GM10248 (cell line): ENCODE measurements around the gene SSTR5.

Experiments
- CTCF ChIA-PET: fragments of 300-600 bp; sonication (Branson Sonifier 250); formaldehyde crosslinking; extraction: SDS; loops from one replicate; lab custom pipeline; 2021; ENCODE audit warnings: antibody characterized with exemption; lab: Yijun Ruan, JAX
- POLR2A ChIA-PET: fragments of 350-650 bp; sonication (Branson Sonifier 250); formaldehyde crosslinking; extraction: SDS; loops from one replicate; lab custom pipeline; 2020; ENCODE audit warnings: antibody characterized with exemption; lab: Yijun Ruan, JAX
- DNase-seq: peaks from one replicate; pipeline ENCODE4 v3.0.0; 2012; ENCODE audit errors: extremely low spot score
- CTCF ChIP-seq: IDR thresholded peaks from 2 replicates; pipeline ENCODE4 v1.5.1; 2012; ENCODE audit warnings: mild to moderate bottlenecking, low read depth; ENCODE audit errors: extremely low read depth, missing control alignments, control extremely low read depth

The SSTR5 gene

DNA sequence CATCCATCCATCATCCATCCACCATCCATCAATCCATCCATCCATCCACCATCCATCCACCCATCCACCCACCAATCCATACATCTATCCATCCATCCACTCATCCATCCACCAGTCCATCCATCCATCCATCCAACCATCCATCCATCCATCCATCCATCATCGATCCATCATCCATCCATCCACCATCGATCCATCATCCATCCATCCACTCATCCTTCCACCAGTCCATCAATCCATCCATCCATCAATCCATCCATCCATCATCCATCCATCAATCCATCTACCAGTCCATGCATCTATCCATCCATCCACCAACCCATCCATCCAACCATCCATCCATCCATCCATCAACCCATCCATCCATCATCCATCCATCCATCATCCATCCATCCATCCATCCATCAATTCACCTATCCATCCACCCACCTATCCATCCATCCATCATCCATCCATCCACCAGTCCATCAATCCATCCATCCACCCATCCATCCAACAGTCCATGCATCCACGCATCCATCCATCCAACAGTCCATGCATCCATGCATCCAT is 39.3 kb upstream of the SSTR5 start:
- no peak for TF ChIP-seq CTCF
- POLR2A ChIA-PET, result no interaction called here
- DNase-seq, result no peak
- CTCF ChIA-PET, result no interaction called here

GRCh38 chr16:1034230-1035065 is 38.1 kb upstream of the SSTR5 start:
- no peak for DNase-seq
- no peak for TF ChIP-seq CTCF
- ChIA-PET CTCF (no interaction called here), POLR2A (no interaction called here)

DNA sequence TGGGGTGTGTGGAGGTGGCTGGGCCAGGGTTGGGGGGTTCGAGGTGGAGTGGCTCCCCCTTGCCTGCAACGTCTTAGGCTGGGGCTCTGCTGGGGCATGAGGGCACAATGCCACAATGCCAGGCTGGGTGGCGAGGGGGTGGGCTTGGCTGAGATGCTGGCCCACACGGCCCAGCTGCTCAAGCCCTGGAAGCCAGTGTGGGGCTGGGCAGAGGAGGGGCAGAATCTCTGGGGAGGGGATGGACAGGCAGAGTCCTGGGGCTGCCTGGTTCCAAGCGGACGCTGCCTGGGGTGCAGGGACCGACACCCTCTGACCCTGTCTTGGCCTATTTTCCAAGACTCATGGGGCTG is 37.5 kb upstream of the SSTR5 start:
- no peak for TF ChIP-seq CTCF
- ChIA-PET POLR2A (no interaction called here), CTCF (no interaction called here)
- DNase-seq, result no peak

DNA sequence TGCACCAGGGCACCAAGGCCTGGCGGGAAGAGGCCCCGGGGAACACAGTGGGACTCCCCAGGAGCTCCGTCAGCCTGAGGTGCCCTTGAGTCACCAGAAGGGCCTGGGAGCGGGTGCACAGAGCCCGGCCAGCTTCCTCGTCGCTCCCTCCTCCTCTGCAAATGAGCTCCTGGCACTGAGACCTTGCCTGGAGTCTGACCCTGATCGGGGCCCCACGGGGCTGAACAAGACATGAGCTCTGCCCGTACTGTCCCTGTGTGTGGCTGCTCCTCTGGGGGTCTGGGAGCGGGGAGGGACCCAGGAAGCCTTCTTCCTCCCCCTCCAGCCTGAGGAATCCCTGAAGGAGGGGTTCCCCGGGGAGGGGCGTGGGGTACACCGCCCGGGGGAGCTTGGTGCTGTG is 36.4 kb upstream of the SSTR5 start:
- ChIA-PET POLR2A (no interaction called here), CTCF (no interaction called here)
- no peak for DNase-seq
- no peak for TF ChIP-seq CTCF

DNA sequence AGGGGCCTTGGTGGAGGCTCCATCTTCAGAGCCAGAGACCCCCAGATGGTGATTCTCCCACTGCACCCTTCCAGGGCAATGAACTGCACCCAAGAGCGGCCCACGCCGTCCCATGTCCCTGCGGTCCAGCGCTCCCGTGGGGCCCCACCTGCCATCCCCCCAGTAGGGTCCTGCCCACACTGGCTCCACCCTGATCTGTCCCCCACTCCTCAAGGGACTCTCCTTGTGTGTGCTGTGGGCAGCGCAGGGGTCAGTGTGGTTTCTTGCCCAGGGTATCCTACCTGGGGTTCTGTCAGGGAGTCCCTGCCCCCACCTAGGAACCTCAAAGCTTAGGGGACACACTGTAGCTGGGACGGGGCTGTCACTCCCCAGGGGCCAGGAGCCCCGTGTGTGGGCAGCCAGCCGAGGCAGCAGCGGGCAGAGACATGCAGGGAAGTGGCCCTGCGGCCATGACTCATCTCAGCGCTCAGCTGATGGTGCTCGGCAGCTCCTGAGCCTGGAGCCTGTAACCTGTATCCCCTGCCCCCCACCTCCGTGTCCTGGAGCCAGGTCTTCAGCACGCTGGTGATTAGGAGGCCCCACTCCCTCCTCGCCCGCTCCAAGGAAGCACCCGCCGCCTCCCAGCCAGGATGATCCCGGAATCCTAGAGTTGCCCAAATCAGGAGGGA is 35.7 kb upstream of the SSTR5 start:
- no peak for DNase-seq
- ChIA-PET POLR2A (no interaction called here), CTCF (no interaction called here)
- no peak for TF ChIP-seq CTCF

GRCh38 chr16:1037394-1038257 is 34.9 kb upstream of the SSTR5 start:
- no peak for DNase-seq
- CTCF ChIA-PET, result no interaction called here
- TF ChIP-seq CTCF, result no peak
- POLR2A ChIA-PET, result no interaction called here
